PFSK-1 (cell line): Measurements from ENCODE around the gene SAMD11.

ENCODE experiments used
- FOXP2 ChIP-seq: optimal IDR thresholded peaks from 2 replicates; pipeline ENCODE3; 2011; ENCODE audit warnings: borderline replicate concordance, control low read depth, inconsistent platforms; ENCODE audit not compliant: insufficient read depth; ENCODE audit errors: extremely low read length, extremely low read depth
- POLR2AphosphoS5 ChIP-seq: IDR thresholded peaks from 2 replicates; pipeline ENCODE4 v1.6.1; 2012; ENCODE audit warnings: low read depth, mild to moderate bottlenecking, control low read depth, low read length, moderate library complexity
- REST ChIP-seq, 2 experiments: IDR thresholded peaks; 2 replicates each; pipeline versions ENCODE4 v1.6.1 to v1.8.0; 2011 to 2012; ENCODE audit warnings: low read depth in 2 of 2, low read length in 2 of 2, control low read depth in 1 of 2, inconsistent platforms in 1 of 2, mild to moderate bottlenecking in 1 of 2, moderate library complexity in 1 of 2; ENCODE audit not compliant: insufficient read depth in 1 of 2
- SIN3A ChIP-seq: IDR thresholded peaks from 2 replicates; pipeline ENCODE4 v1.6.1; 2012; ENCODE audit warnings: mild to moderate bottlenecking, low read length, moderate library complexity, borderline replicate concordance; ENCODE audit not compliant: insufficient read depth
- TAF1 ChIP-seq: IDR thresholded peaks from 2 replicates; pipeline ENCODE4 v1.6.1; 2012; ENCODE audit warnings: low read length, control low read depth, borderline replicate concordance; ENCODE audit not compliant: insufficient read depth

The SAMD11 gene

GRCh38 chr1:975365-975764 is 51.6 kb downstream of the SAMD11 start:
- TF ChIP-seq TAF1: no peak
- no peak for TF ChIP-seq POLR2AphosphoS5
- no peak for TF ChIP-seq FOXP2
- no peak for TF ChIP-seq SIN3A

GRCh38 chr1:975896-976683 is 52.4 kb downstream of the SAMD11 start:
- TF ChIP-seq REST (IDR thresholded peaks at IDR 0.05; ENCODE audit: insufficient read depth in 1 of 2, low read depth in 2 of 2, low read length in 2 of 2): no peak

- TF ChIP-seq REST (IDR thresholded peaks at IDR 0.05; ENCODE audit: insufficient read depth in 1 of 2, low read depth in 2 of 2, low read length in 2 of 2): no peak
- TF ChIP-seq SIN3A: no peak
- TF ChIP-seq POLR2AphosphoS5: no peak
- no peak for TF ChIP-seq TAF1
- TF ChIP-seq FOXP2: no peak
Observed at GRCh38 chr1:978069-978834, 54.5 kb downstream of the SAMD11 start.

GRCh38 chr1:978835-979743 is 55.4 kb downstream of the SAMD11 start:
- no peak for TF ChIP-seq POLR2AphosphoS5
- no peak for TF ChIP-seq REST (IDR thresholded peaks at IDR 0.05; ENCODE audit: insufficient read depth in 1 of 2, low read depth in 2 of 2, low read length in 2 of 2)
- no peak for TF ChIP-seq FOXP2
- TF ChIP-seq SIN3A: no peak
- no peak for TF ChIP-seq TAF1

- TF ChIP-seq POLR2AphosphoS5: no peak
- TF ChIP-seq TAF1: no peak
- no peak for TF ChIP-seq SIN3A
- no peak for TF ChIP-seq FOXP2
- TF ChIP-seq REST (IDR thresholded peaks at IDR 0.05; ENCODE audit: insufficient read depth in 1 of 2, low read depth in 2 of 2, low read length in 2 of 2): no peak
Observed at GRCh38 chr1:979744-980072, 56.0 kb downstream of the SAMD11 start.
